K562 (cell line): ENCODE measurements around the gene ANKRD44. TPM values are rescaled to one million over a fixed set of nuclear protein-coding genes. Genes with fewer than 3 reads are reported as not detected.

Experiments
- ATAC-seq: fragments of 200-7000 bp; cut with Tn5 transposase; 3 replicates; pipeline ENCODE4 v1.9.1; 2020; ENCODE audit warnings: moderate library complexity
- BruUV-seq: library from RNA; stranded (reverse); fragments of 400-500 nt; replicated peaks from 2 replicates; lab custom pipeline; 2021; lab: Mats Ljungman, UMichigan
- CTCF ChIA-PET: fragments of 300-600 bp; formaldehyde crosslinking; extraction: SDS; loops from one replicate; lab custom pipeline; 2021; ENCODE audit warnings: low intra/inter-chr PET ratio; lab: Yijun Ruan, JAX
- POLR2A ChIA-PET: fragments of 300-600, 350-650 bp; sonication (Branson Sonifier 250); formaldehyde crosslinking; extraction: SDS; loops from one replicate; lab custom pipeline; 2021; ENCODE audit warnings: antibody characterized with exemption, inconsistent platforms; lab: Yijun Ruan, JAX
- DNase-seq, 4 experiments: peaks; one replicate each; pipeline versions ENCODE4 v3.0.0 to v3.0.0-alpha.2; 2011 to 2018; ENCODE audit warnings: low spot score in 3 of 4, mixed read lengths in 3 of 4; ENCODE audit errors: extremely low read depth in 1 of 4
- FAIRE-seq: peaks from 2 replicates; lab custom pipeline; 2011; peaks lifted over from hg19 to GRCh38; lab: Jason Lieb, UNC
- H2AFZ ChIP-seq: 2 replicates; pipeline ENCODE4 v1.6.0; 2011; ENCODE audit warnings: low read depth, low read length, control low read depth, inconsistent platforms
- H3K27ac ChIP-seq: fragments of 200-600 bp; 3 replicates; pipeline ENCODE4 v1.8.0; 2011; ENCODE audit warnings: low read depth, mild to moderate bottlenecking, control low read depth, inconsistent platforms, low read length, moderate library complexity, mixed read lengths; ENCODE audit errors: extremely low read depth
- H3K27me3 ChIP-seq, 2 experiments: fragments of 300-600 bp in 1 of 2; 2 replicates in 1 of 2; 3 replicates in 1 of 2; pipeline versions ENCODE4 v1.6.0 to v1.8.0; 2011; ENCODE audit warnings: inconsistent platforms in 2 of 2, low read length in 2 of 2, mild to moderate bottlenecking in 1 of 2, mixed read lengths in 1 of 2, moderate library complexity in 1 of 2; ENCODE audit not compliant: control insufficient read depth in 2 of 2, insufficient read depth in 2 of 2
- H3K36me3 ChIP-seq: fragments of 300-600 bp; 3 replicates; pipeline ENCODE4 v1.8.0; 2011; ENCODE audit warnings: mild to moderate bottlenecking, low read length, inconsistent platforms; ENCODE audit not compliant: control insufficient read depth, insufficient read depth
- H3K4me1 ChIP-seq, 2 experiments: fragments of 200-600 bp in 1 of 2; replicated peaks in 1 of 2; 2 replicates in 1 of 2; 3 replicates in 1 of 2; pipeline versions ENCODE4 v1.5.1 to v1.8.0; 2011; ENCODE audit warnings: inconsistent platforms in 2 of 2, low read length in 2 of 2, mild to moderate bottlenecking in 1 of 2, mixed read lengths in 1 of 2, moderate library complexity in 1 of 2; ENCODE audit not compliant: control insufficient read depth in 2 of 2, insufficient read depth in 2 of 2
- H3K4me2 ChIP-seq: 2 replicates; pipeline ENCODE4 v1.6.1; 2011; ENCODE audit warnings: low read length, control low read depth, inconsistent platforms, mixed read lengths; ENCODE audit not compliant: insufficient read depth
- H3K4me3 ChIP-seq: fragments of 200-600 bp; sonication (generic), shearing (Covaris generic); 2 replicates; pipeline ENCODE4 v1.5.1; 2016; ENCODE audit warnings: control low read depth, inconsistent platforms
- H3K79me2 ChIP-seq: fragments of 200-600 bp; 3 replicates; pipeline ENCODE4 v1.8.0; 2011; ENCODE audit warnings: low read length, inconsistent platforms; ENCODE audit not compliant: control insufficient read depth, insufficient read depth
- H3K9ac ChIP-seq, 2 experiments: 2 replicates each; pipeline versions ENCODE4 v1.6.0 to v1.6.1; 2011; ENCODE audit warnings: low read depth in 2 of 2, low read length in 2 of 2, control low read depth in 1 of 2, inconsistent platforms in 1 of 2, mild to moderate bottlenecking in 1 of 2, mixed read lengths in 1 of 2; ENCODE audit not compliant: insufficient read depth in 1 of 2
- H3K9me1 ChIP-seq: one replicate; pipeline ENCODE4 v1.6.0; 2011; ENCODE audit warnings: inconsistent platforms, mild to moderate bottlenecking, low read length, moderate library complexity; ENCODE audit not compliant: control insufficient read depth, insufficient read depth
- H3K9me3 ChIP-seq: replicated peaks from 2 replicates; pipeline ENCODE4 v1.5.1; 2011; ENCODE audit warnings: low read depth, low read length, inconsistent platforms; ENCODE audit not compliant: control insufficient read depth, insufficient read depth
- H4K20me1 ChIP-seq: replicated peaks from 2 replicates; pipeline ENCODE4 v1.6.1; 2011; ENCODE audit warnings: low read length, inconsistent platforms, mixed read lengths; ENCODE audit not compliant: control insufficient read depth, insufficient read depth
- JUN ChIP-seq, 2 experiments: sonication (generic) in 1 of 2; formaldehyde crosslinking in 1 of 2; IDR thresholded peaks; 2 replicates each; pipeline versions ENCODE4 v1.6.1 to v1.8.0; 2012 to 2022; ENCODE audit warnings: borderline replicate concordance in 2 of 2, mild to moderate bottlenecking in 2 of 2, improper control_type of control experiment in 1 of 2, low read depth in 1 of 2, low read length in 1 of 2, missing genetic modification reagents in 1 of 2
- KAT2B ChIP-seq: IDR thresholded peaks from one replicate; pipeline ENCODE4 v1.6.1; 2012; ENCODE audit warnings: low read depth, mild to moderate bottlenecking, control low read depth, inconsistent platforms, low read length, moderate library complexity
- MCM7 ChIP-seq, 2 experiments: fragments of 450-650 bp; IDR thresholded peaks; 2 replicates each; pipeline ENCODE4 v1.6.1; 2016 to 2018
- MEIS2 ChIP-seq: fragments of 450-650 bp; IDR thresholded peaks from 2 replicates; pipeline ENCODE4 v1.6.1; 2014; ENCODE audit warnings: mild to moderate bottlenecking; ENCODE audit not compliant: partially characterized antibody
- NR4A1 ChIP-seq, 2 experiments: fragments of 250-450 bp in 1 of 2; fragments of 450-650 bp in 1 of 2; sonication (Bioruptor Pico) in 1 of 2; IDR thresholded peaks; 2 replicates each; pipeline versions ENCODE4 v1.4.0 to v1.6.1; 2016 to 2020; ENCODE audit warnings: mild to moderate bottlenecking in 2 of 2, missing compliant biosample characterization in 1 of 2, missing genetic modification characterization in 1 of 2, moderate library complexity in 1 of 2
- SRSF1 ChIP-seq: fragments of 200-400 bp; formaldehyde crosslinking; IDR thresholded peaks from 2 replicates; pipeline ENCODE4 v1.6.1; 2017; ENCODE audit warnings: mild to moderate bottlenecking, low read depth, low read length, moderate library complexity
- ZNF121 ChIP-seq: sonication (generic); formaldehyde crosslinking; conservative IDR thresholded peaks from 2 replicates; pipeline ENCODE4 v1.8.0; 2022; ENCODE audit warnings: missing genetic modification reagents
- ZNF274 ChIP-seq: IDR thresholded peaks from 2 replicates; pipeline ENCODE4 v1.6.1; 2011; ENCODE audit warnings: low read depth, mild to moderate bottlenecking, low read length, moderate library complexity, borderline replicate concordance
- ZNF41 ChIP-seq: fragments of 250-450 bp; sonication (Bioruptor Pico); conservative IDR thresholded peaks from 2 replicates; pipeline ENCODE4 v1.4.0; 2020; ENCODE audit warnings: mild to moderate bottlenecking
- ZZZ3 ChIP-seq: fragments of 450-650 bp; IDR thresholded peaks from 2 replicates; pipeline ENCODE4 v1.6.1; 2016; ENCODE audit warnings: antibody characterized with exemption, mild to moderate bottlenecking, moderate library complexity
- WGBS: fragments of 100-300 bp; shearing (Covaris generic); methylation state at CpG from one replicate; pipeline ENCODE4 v1.1.6; 2016; ENCODE audit warnings: low coverage, mixed read lengths; ENCODE audit not compliant: insufficient coverage; ENCODE audit errors: missing lambda C conversion rate; 5-methylcytosine and 5-hydroxymethylcytosine counted together
- in situ Hi-C: fragments of 300-500 bp; cut with MboI; formaldehyde crosslinking; loops from 4 replicates; pipeline ENCODE4 v1.15.0; 2018; ENCODE audit warnings: inconsistent platforms, mixed read lengths
- intact Hi-C: fragments of 100-400 bp; cut with micrococcal nuclease; formaldehyde crosslinking; loops from 2 replicates; pipeline ENCODE4 v1.14.2; 2022
- polyA plus RNA-seq, 8 experiments: library from polyadenylated mRNA; depleted of rRNA in 4 of 8; stranded (reverse) in 5 of 8; unstranded in 3 of 8; fragments of >200 nt; fragmentation: Nextera tagmentation in 2 of 8; fragmentation: Illumina TruSeq in 1 of 8; extraction: Ambion mirVana in 2 of 8; extraction: Trizol in 1 of 8; gene quantifications; 2 replicates each; pipeline versions ENCODE4 v1.2.1 to v1.2.3, GENCODE V29; 2011 to 2014; ENCODE audit warnings: inconsistent platforms in 1 of 8, missing spikeins in 1 of 8
- total RNA-seq, 7 experiments: library from RNA; depleted of rRNA in 6 of 7; stranded (reverse); fragments of >200 nt in 6 of 7; fragmentation: Illumina TruSeq in 2 of 7; extraction: Trizol in 2 of 7; gene quantifications; 2 replicates each; pipeline versions ENCODE4 v1.2.1 to v1.2.3, GENCODE V29; 2011 to 2021; ENCODE audit warnings: low replicate concordance in 1 of 7
- TF ChIP-seq, protein P1 (sequence below): fragments of 250-450 bp; sonication (Bioruptor Pico); IDR thresholded peaks from 2 replicates; pipeline ENCODE4 v1.5.0; 2020; ENCODE audit warnings: mild to moderate bottlenecking, borderline replicate concordance
- TF ChIP-seq, protein P2 (sequence below): fragments of 450-650 bp; formaldehyde crosslinking; IDR thresholded peaks from 2 replicates; pipeline ENCODE4 v1.4.0; 2022; ENCODE audit warnings: missing genetic modification characterization
- TF ChIP-seq, protein P3 (sequence below): fragments of 450-650 bp; IDR thresholded peaks from 2 replicates; pipeline ENCODE4 v1.6.1; 2017; ENCODE audit warnings: antibody characterized with exemption, mild to moderate bottlenecking

The ANKRD44 gene
- total and polyA plus RNA-seq, 9 of the 15 experiments (the other 6 are each of a cell fraction or from before 2014, with no cell fraction given), result 0.03 to 0.64 (median 0.07) TPM; not detected in 3

DNA sequence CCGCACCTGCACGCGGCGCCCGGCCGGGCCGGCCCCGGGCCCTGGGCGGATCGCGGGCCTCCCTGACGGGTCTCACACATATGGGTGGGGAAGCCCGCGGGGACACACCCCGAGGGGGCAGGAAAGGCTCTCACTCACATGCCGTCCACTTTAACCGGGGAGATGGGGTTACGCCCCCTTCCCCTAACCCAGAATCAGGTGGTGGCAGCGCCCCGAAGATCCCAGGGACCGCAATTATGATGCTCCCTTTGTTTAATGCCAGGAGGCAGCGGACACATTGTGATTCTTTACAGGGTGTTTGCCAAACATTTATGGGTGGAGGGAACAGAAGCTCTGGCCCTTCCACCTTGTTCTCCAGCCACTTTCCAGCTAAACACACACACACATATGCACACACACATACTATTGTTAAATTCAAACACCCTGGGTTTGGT is 424 bp upstream of the ANKRD44 start:
- no peak for DNase-seq
- Histone ChIP-seq H3K9ac (no peak overlapping the region), H3K4me3 (no peak overlapping the region), H3K4me2 (no peak overlapping the region), H3K9me3 (no peaks in the 10 kb centered on the region), H3K27me3 (peaks cover 15 to 19% of the 10 kb centered on the region in 2 experiments), H3K79me2 (no peaks in the 10 kb centered on the region), H3K9me1 (no peaks in the 10 kb centered on the region), H3K4me1 (peaks cover 0 to 14% of the 10 kb centered on the region in 2 experiments; a peak in 2 of 5 replicates), H4K20me1 (no peaks in the 10 kb centered on the region), H3K27ac (no peak overlapping the region), H3K36me3 (no peaks in the 10 kb centered on the region), H2AFZ (no peak overlapping the region)
- ChIA-PET POLR2A (interaction anchor here (0.7 kb wide), 1 partner anchor 13 kb away, joined by 3 read pairs; no protein-coding TSS in a partner anchor), CTCF (interaction anchor here (1.1 kb wide), 1 partner anchor 120 kb away, joined by 3 read pairs; no protein-coding TSS in a partner anchor)
- BruUV-seq, result no TSS peak
- WGBS, result 4% methylated on average over 8 of the region's 22 CpGs
- no peak for FAIRE-seq
- in situ Hi-C loops, result no loop called here
- no peak for ATAC-seq
- intact Hi-C loops, result loop anchor here (5.0 kb wide), 1 partner anchor 119 kb away; no protein-coding TSS in a partner anchor
- TF ChIP-seq MEIS2 (no peak), ZNF41 (CRISPR knock-in tag) (no peak), ZZZ3 (no peak), JUN (IDR thresholded peaks at IDR 0.05; ENCODE audit: borderline replicate concordance, low read depth, low read length) (no peak), JUN (CRISPR knock-in tag; IDR thresholded peaks at IDR 0.05; ENCODE audit: borderline replicate concordance) (no peak), MCM7 (IDR thresholded peaks at IDR 0.05) (no peak), SRSF1 (no peak), KAT2B (no peak), ZNF121 (no peak), ZNF274 (no peak), NR4A1 (CRISPR knock-in tag; IDR thresholded peaks at IDR 0.05) (no peak), NR4A1 (tag; IDR thresholded peaks at IDR 0.05) (no peak)
- TF ChIP-seq, protein P1, sequence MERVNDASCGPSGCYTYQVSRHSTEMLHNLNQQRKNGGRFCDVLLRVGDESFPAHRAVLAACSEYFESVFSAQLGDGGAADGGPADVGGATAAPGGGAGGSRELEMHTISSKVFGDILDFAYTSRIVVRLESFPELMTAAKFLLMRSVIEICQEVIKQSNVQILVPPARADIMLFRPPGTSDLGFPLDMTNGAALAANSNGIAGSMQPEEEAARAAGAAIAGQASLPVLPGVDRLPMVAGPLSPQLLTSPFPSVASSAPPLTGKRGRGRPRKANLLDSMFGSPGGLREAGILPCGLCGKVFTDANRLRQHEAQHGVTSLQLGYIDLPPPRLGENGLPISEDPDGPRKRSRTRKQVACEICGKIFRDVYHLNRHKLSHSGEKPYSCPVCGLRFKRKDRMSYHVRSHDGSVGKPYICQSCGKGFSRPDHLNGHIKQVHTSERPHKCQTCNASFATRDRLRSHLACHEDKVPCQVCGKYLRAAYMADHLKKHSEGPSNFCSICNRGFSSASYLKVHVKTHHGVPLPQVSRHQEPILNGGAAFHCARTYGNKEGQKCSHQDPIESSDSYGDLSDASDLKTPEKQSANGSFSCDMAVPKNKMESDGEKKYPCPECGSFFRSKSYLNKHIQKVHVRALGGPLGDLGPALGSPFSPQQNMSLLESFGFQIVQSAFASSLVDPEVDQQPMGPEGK (CRISPR knock-in tag), result no peak
- TF ChIP-seq, protein P2, sequence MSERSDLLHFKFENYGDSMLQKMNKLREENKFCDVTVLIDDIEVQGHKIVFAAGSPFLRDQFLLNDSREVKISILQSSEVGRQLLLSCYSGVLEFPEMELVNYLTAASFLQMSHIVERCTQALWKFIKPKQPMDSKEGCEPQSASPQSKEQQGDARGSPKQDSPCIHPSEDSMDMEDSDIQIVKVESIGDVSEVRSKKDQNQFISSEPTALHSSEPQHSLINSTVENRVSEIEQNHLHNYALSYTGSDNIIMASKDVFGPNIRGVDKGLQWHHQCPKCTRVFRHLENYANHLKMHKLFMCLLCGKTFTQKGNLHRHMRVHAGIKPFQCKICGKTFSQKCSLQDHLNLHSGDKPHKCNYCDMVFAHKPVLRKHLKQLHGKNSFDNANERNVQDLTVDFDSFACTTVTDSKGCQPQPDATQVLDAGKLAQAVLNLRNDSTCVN (CRISPR knock-in tag), result no peak
- TF ChIP-seq, protein P3, sequence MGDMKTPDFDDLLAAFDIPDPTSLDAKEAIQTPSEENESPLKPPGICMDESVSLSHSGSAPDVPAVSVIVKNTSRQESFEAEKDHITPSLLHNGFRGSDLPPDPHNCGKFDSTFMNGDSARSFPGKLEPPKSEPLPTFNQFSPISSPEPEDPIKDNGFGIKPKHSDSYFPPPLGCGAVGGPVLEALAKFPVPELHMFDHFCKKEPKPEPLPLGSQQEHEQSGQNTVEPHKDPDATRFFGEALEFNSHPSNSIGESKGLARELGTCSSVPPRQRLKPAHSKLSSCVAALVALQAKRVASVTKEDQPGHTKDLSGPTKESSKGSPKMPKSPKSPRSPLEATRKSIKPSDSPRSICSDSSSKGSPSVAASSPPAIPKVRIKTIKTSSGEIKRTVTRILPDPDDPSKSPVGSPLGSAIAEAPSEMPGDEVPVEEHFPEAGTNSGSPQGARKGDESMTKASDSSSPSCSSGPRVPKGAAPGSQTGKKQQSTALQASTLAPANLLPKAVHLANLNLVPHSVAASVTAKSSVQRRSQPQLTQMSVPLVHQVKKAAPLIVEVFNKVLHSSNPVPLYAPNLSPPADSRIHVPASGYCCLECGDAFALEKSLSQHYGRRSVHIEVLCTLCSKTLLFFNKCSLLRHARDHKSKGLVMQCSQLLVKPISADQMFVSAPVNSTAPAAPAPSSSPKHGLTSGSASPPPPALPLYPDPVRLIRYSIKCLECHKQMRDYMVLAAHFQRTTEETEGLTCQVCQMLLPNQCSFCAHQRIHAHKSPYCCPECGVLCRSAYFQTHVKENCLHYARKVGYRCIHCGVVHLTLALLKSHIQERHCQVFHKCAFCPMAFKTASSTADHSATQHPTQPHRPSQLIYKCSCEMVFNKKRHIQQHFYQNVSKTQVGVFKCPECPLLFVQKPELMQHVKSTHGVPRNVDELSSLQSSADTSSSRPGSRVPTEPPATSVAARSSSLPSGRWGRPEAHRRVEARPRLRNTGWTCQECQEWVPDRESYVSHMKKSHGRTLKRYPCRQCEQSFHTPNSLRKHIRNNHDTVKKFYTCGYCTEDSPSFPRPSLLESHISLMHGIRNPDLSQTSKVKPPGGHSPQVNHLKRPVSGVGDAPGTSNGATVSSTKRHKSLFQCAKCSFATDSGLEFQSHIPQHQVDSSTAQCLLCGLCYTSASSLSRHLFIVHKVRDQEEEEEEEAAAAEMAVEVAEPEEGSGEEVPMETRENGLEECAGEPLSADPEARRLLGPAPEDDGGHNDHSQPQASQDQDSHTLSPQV, result no peak
